ENCODE measurements around the gene RPL10A. TPM values are rescaled to one million over a fixed set of nuclear protein-coding genes. Genes with fewer than 3 reads are reported as not detected.
A peak's percentile ranks its signal among the peaks of the same experiment; 100 is the strongest.

Gene RPL10A
- polyA plus RNA-seq, 4 donors = 724 to 2,603 (median 2,051) TPM

- H3K27ac ChIP-seq (ENCODE audit: low read depth in 1 of 3, low read length in 2 of 3) = no peak overlapping the region
- DNase-seq (no peak), FAIRE-seq (no peak)
- no peaks in the 10 kb centered on the region for H3K9me3 ChIP-seq (ENCODE audit: control insufficient read depth in 2 of 2, insufficient read depth in 1 of 2, low read depth in 1 of 2, low read length in 1 of 2)
- 73 to 93% (median 86%) methylated on average over 3 to 4 of the region's 4 CpGs for WGBS, 3 donors
- no peak overlapping the region for H3K4me3 ChIP-seq (ENCODE audit: low read depth in 1 of 3, low read length in 3 of 3)
- no peaks in the 10 kb centered on the region for H3K27me3 ChIP-seq (ENCODE audit: control insufficient read depth in 3 of 3, insufficient read depth in 3 of 3, low read length in 3 of 3)
- H3K36me3 ChIP-seq (ENCODE audit: control insufficient read depth in 3 of 3, insufficient read depth in 2 of 3, low read depth in 1 of 3, low read length in 3 of 3) = peaks cover 0 to 61% (median 0%) of the 10 kb centered on the region in 3 donors
- H3K4me1 ChIP-seq (ENCODE audit: control insufficient read depth in 3 of 3, insufficient read depth in 2 of 3, low read depth in 1 of 3, low read length in 2 of 3) = peaks cover 0 to 3% (median 0%) of the 10 kb centered on the region in 3 donors
These were observed 4.9 kb upstream of the RPL10A start for GRCh38 chr6:35463292-35463691.

GRCh38 chr6:35465646-35466045 is 2.6 kb upstream of the RPL10A start:
- Histone ChIP-seq H3K4me3 (ENCODE audit: low read depth in 1 of 3, low read length in 3 of 3) (no peak overlapping the region), H3K27me3 (ENCODE audit: control insufficient read depth in 3 of 3, insufficient read depth in 3 of 3, low read length in 3 of 3) (no peaks in the 10 kb centered on the region), H3K9me3 (ENCODE audit: control insufficient read depth in 2 of 2, insufficient read depth in 1 of 2, low read depth in 1 of 2, low read length in 1 of 2) (no peaks in the 10 kb centered on the region), H3K27ac (ENCODE audit: low read depth in 1 of 3, low read length in 2 of 3) (no peak overlapping the region), H3K36me3 (ENCODE audit: control insufficient read depth in 3 of 3, insufficient read depth in 2 of 3, low read depth in 1 of 3, low read length in 3 of 3) (peaks cover 0 to 62% (median 0%) of the 10 kb centered on the region in 3 donors), H3K4me1 (ENCODE audit: control insufficient read depth in 3 of 3, insufficient read depth in 2 of 3, low read depth in 1 of 3, low read length in 2 of 3) (peaks cover 0 to 11% (median 0%) of the 10 kb centered on the region in 3 donors)
- no peak for FAIRE-seq
- DNase-seq = no peak
- WGBS, 3 donors = 98 to 100% (median 100%) methylated on average over 1 of the region's 1 CpG

- DNase-seq (no peak), FAIRE-seq (no peak)
- no peaks in the 10 kb centered on the region for H3K9me3 ChIP-seq (ENCODE audit: control insufficient read depth in 2 of 2, insufficient read depth in 1 of 2, low read depth in 1 of 2, low read length in 1 of 2)
- H3K27me3 ChIP-seq (ENCODE audit: control insufficient read depth in 3 of 3, insufficient read depth in 3 of 3, low read length in 3 of 3) = no peaks in the 10 kb centered on the region
- H3K36me3 ChIP-seq (ENCODE audit: control insufficient read depth in 3 of 3, insufficient read depth in 2 of 3, low read depth in 1 of 3, low read length in 3 of 3) = peaks cover 0 to 72% (median 0%) of the 10 kb centered on the region in 3 donors
- WGBS, 3 donors = 0 to 2% (median 1%) methylated on average over 34 to 37 of the region's 37 CpGs
- peak overlapping the region; percentile 68 to 95 (median 84) for H3K27ac ChIP-seq (ENCODE audit: low read depth in 1 of 3, low read length in 2 of 3)
- H3K4me1 ChIP-seq (ENCODE audit: control insufficient read depth in 3 of 3, insufficient read depth in 2 of 3, low read depth in 1 of 3, low read length in 2 of 3) = peaks cover 0 to 13% (median 0%) of the 10 kb centered on the region in 3 donors
- peak overlapping the region; percentile 78 to 87 (median 87) for H3K4me3 ChIP-seq (ENCODE audit: low read depth in 1 of 3, low read length in 3 of 3)
These were observed 964 bp downstream of the RPL10A start for GRCh38 chr6:35468980-35469750.

- Histone ChIP-seq H3K27me3 (ENCODE audit: control insufficient read depth in 3 of 3, insufficient read depth in 3 of 3, low read length in 3 of 3) (no peaks in the 10 kb centered on the region), H3K4me1 (ENCODE audit: control insufficient read depth in 3 of 3, insufficient read depth in 2 of 3, low read depth in 1 of 3, low read length in 2 of 3) (peaks cover 0 to 13% (median 0%) of the 10 kb centered on the region in 3 donors), H3K27ac (ENCODE audit: low read depth in 1 of 3, low read length in 2 of 3) (peak overlapping the region in 2 of 3 donors; percentile 84 to 95), H3K9me3 (ENCODE audit: control insufficient read depth in 2 of 2, insufficient read depth in 1 of 2, low read depth in 1 of 2, low read length in 1 of 2) (no peaks in the 10 kb centered on the region), H3K36me3 (ENCODE audit: control insufficient read depth in 3 of 3, insufficient read depth in 2 of 3, low read depth in 1 of 3, low read length in 3 of 3) (peaks cover 3 to 79% (median 3%) of the 10 kb centered on the region in 3 donors), H3K4me3 (ENCODE audit: low read depth in 1 of 3, low read length in 3 of 3) (peak overlapping the region; percentile 78 to 87 (median 87))
- no peak for FAIRE-seq
- 19 to 33% (median 25%) methylated on average over 18 of the region's 18 CpGs for WGBS, 3 donors
- DNase-seq = peak; percentile 38 to 48
These were observed 1.8 kb downstream of the RPL10A start for GRCh38 chr6:35469751-35470662.

- Histone ChIP-seq H3K4me3 (ENCODE audit: low read depth in 1 of 3, low read length in 3 of 3) (no peak overlapping the region), H3K4me1 (ENCODE audit: control insufficient read depth in 3 of 3, insufficient read depth in 2 of 3, low read depth in 1 of 3, low read length in 2 of 3) (peaks cover 0 to 13% (median 0%) of the 10 kb centered on the region in 3 donors), H3K36me3 (ENCODE audit: control insufficient read depth in 3 of 3, insufficient read depth in 2 of 3, low read depth in 1 of 3, low read length in 3 of 3) (peaks cover 3 to 83% (median 5%) of the 10 kb centered on the region in 3 donors), H3K9me3 (ENCODE audit: control insufficient read depth in 2 of 2, insufficient read depth in 1 of 2, low read depth in 1 of 2, low read length in 1 of 2) (no peaks in the 10 kb centered on the region), H3K27me3 (ENCODE audit: control insufficient read depth in 3 of 3, insufficient read depth in 3 of 3, low read length in 3 of 3) (no peaks in the 10 kb centered on the region), H3K27ac (ENCODE audit: low read depth in 1 of 3, low read length in 2 of 3) (peak overlapping the region in 1 of 3 donors; percentile 7)
- FAIRE-seq = no peak
- no peak for DNase-seq
- WGBS, 3 donors = 41 to 55% (median 48%) methylated on average over 3 of the region's 3 CpGs
These were observed 2.5 kb downstream of the RPL10A start for GRCh38 chr6:35470663-35471120.

GRCh38 chr6:35471836-35472345 is 3.7 kb downstream of the RPL10A start:
- H3K4me3 ChIP-seq (ENCODE audit: low read depth in 1 of 3, low read length in 3 of 3) = no peak overlapping the region
- H3K36me3 ChIP-seq (ENCODE audit: control insufficient read depth in 3 of 3, insufficient read depth in 2 of 3, low read depth in 1 of 3, low read length in 3 of 3) = peaks cover 3 to 82% (median 5%) of the 10 kb centered on the region in 3 donors
- no peak for FAIRE-seq
- DNase-seq = no peak
- WGBS, 3 donors = 49 to 56% (median 50%) methylated on average over 8 of the region's 8 CpGs
- peak overlapping the region in 1 of 3 donors; percentile 11 for H3K27ac ChIP-seq (ENCODE audit: low read depth in 1 of 3, low read length in 2 of 3)
- H3K27me3 ChIP-seq (ENCODE audit: control insufficient read depth in 3 of 3, insufficient read depth in 3 of 3, low read length in 3 of 3) = no peaks in the 10 kb centered on the region
- H3K4me1 ChIP-seq (ENCODE audit: control insufficient read depth in 3 of 3, insufficient read depth in 2 of 3, low read depth in 1 of 3, low read length in 2 of 3) = peaks cover 0 to 13% (median 0%) of the 10 kb centered on the region in 3 donors
- no peaks in the 10 kb centered on the region for H3K9me3 ChIP-seq (ENCODE audit: control insufficient read depth in 2 of 2, insufficient read depth in 1 of 2, low read depth in 1 of 2, low read length in 1 of 2)

GRCh38 chr6:35473075-35473849 is 5.1 kb downstream of the RPL10A start:
- Histone ChIP-seq H3K9me3 (ENCODE audit: control insufficient read depth in 2 of 2, insufficient read depth in 1 of 2, low read depth in 1 of 2, low read length in 1 of 2) (no peaks in the 10 kb centered on the region), H3K36me3 (ENCODE audit: control insufficient read depth in 3 of 3, insufficient read depth in 2 of 3, low read depth in 1 of 3, low read length in 3 of 3) (peaks cover 3 to 90% (median 5%) of the 10 kb centered on the region in 3 donors), H3K27me3 (ENCODE audit: control insufficient read depth in 3 of 3, insufficient read depth in 3 of 3, low read length in 3 of 3) (no peaks in the 10 kb centered on the region), H3K4me3 (ENCODE audit: low read depth in 1 of 3, low read length in 3 of 3) (no peak overlapping the region), H3K4me1 (ENCODE audit: control insufficient read depth in 3 of 3, insufficient read depth in 2 of 3, low read depth in 1 of 3, low read length in 2 of 3) (peaks cover 0 to 9% (median 0%) of the 10 kb centered on the region in 3 donors), H3K27ac (ENCODE audit: low read depth in 1 of 3, low read length in 2 of 3) (no peak overlapping the region)
- FAIRE-seq = no peak
- 79 to 81% (median 81%) methylated on average over 9 of the region's 9 CpGs for WGBS, 3 donors
- no peak for DNase-seq
